ENCODE data around the gene CAMTA1.

CAMTA1 gene

GRCh38 chr1:7290971-7291970 lies 506.0 kb downstream of the CAMTA1 start:
- H3K27ac Mint-ChIP-seq: no peak overlapping the region
- H3K36me3 Mint-ChIP-seq (ENCODE audit: low read depth): no peaks in the 10 kb centered on the region
- H3K4me1 Mint-ChIP-seq (ENCODE audit: low read depth): no peaks in the 10 kb centered on the region
- DNase-seq: no peak
- H3K27me3 Mint-ChIP-seq: peaks cover 26% of the 10 kb centered on the region
- H3K4me3 Mint-ChIP-seq: no peak overlapping the region
- H3K9me3 Mint-ChIP-seq: no peaks in the 10 kb centered on the region

DNA sequence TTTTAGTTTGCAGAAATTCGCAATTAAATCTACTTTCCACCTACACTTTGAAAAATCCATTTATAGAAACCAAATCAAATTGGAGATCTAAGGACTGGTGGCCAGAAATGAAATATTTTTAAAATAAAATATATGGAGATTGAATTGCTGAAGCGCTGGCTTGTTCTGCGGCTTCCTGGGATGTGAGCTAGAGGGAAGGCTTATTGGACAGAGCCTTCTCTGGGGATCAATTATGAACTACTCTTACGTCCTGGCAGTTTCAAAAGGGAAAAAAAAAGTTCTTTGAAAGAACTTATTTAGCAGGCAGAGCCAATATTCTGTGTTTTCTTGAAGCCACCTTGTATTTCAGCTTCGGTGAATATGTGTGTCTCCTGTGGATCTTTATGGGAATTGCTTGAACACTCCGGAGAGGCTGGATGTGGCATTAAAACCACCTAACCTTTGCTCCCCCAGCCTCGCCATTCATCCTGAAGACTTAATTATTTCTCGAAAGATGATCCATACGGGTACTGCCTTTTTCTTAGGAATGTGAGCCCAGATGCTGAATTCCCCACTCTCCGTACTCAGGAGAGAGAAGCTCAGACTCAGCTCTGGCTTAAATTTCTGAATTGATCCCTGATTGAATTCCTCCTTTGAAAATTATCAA lies 506.9 kb downstream of the CAMTA1 start:
- Mint-ChIP-seq H3K36me3 (ENCODE audit: low read depth) (no peaks in the 10 kb centered on the region), H3K27me3 (peaks cover 20% of the 10 kb centered on the region), H3K4me3 (no peak overlapping the region), H3K27ac (no peak overlapping the region), H3K4me1 (ENCODE audit: low read depth) (no peaks in the 10 kb centered on the region), H3K9me3 (no peaks in the 10 kb centered on the region)
- DNase-seq: no peak

DNA sequence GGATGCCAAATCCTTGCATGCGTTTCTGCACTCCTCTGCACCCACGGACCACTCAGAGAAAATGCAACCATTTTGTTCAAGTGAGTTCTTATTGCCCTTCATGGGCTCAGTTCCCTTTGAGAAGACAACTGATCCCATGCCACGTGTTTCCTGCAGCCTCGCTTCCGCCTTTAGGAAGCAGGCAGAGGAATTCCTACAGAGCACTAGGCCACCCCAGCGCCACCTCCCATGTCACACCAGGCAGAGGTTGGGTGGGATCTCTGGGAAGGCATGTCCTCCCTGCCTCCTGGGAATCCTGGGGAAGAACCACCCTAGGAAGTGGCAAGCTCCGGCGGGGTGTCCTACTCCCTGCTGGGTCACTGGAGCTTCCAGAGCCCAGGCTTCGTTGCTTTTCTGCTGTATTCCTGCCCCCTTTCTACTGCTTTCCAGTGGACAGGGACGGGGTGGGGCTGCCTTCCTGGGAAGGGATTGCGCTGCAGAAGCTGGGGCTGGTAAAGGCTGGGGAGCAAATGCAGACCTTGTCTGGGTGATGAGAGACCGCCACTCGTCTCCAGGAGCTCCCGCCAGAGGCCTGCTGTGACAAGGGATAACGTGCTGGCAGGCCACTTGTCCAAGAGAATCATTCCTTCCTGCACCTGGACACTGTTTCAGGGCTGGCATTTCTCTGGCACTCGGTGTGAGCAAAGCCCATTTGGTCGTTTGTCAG lies 507.6 kb downstream of the CAMTA1 start:
- Mint-ChIP-seq H3K36me3 (ENCODE audit: low read depth) (no peaks in the 10 kb centered on the region), H3K4me1 (ENCODE audit: low read depth) (no peaks in the 10 kb centered on the region), H3K4me3 (no peak overlapping the region), H3K27me3 (peaks cover 18% of the 10 kb centered on the region), H3K9me3 (no peaks in the 10 kb centered on the region), H3K27ac (no peak overlapping the region)
- no peak for DNase-seq

DNA sequence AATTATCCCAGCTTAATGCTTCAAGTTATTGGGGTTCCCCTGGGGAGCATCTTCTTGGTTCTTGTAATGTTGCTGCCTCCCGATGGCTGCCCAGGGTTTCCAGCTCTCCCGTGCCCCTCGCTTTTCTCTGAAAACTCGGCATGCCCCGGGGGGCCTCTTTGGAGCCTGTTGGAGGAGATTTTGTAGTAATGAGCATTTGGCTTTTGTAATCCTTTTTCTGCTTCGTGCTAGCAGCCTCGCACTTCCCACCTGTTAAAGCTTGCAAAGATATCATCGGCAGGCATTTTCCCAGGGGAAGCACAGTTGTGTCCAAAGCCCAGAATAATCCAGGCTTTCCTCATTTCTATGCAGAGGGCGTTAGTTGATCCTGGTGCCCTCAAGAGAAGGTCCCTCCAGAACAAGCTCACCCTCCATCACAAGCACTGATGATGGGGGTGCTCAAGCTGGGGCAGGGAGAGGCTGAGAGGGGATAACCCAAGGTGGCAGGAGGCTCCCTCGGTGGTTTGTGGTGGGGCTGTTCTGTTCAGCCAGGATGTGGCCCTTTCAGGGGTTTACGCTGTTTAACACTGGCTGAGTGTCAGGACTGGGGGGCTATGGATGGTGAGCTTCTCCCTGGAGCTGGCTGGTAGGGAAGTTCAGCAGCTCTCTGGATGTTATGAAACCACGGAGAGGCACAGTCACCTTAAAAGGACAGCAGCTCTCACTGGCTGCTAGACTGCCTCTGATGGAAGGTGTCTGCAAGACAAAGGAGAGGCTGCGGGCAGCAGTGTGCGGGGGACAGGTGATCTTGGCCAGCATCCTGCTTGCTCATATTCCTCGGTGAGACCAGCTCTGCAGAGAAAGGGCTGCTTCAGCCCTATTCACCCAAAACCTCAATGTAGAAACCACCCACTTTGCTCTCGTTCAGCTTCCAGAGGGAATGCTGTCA lies 508.7 kb downstream of the CAMTA1 start:
- no peak for DNase-seq
- Mint-ChIP-seq H3K27me3 (peaks cover 17% of the 10 kb centered on the region), H3K27ac (no peak overlapping the region), H3K36me3 (ENCODE audit: low read depth) (no peaks in the 10 kb centered on the region), H3K4me1 (ENCODE audit: low read depth) (no peaks in the 10 kb centered on the region), H3K9me3 (no peaks in the 10 kb centered on the region), H3K4me3 (no peak overlapping the region)

DNA sequence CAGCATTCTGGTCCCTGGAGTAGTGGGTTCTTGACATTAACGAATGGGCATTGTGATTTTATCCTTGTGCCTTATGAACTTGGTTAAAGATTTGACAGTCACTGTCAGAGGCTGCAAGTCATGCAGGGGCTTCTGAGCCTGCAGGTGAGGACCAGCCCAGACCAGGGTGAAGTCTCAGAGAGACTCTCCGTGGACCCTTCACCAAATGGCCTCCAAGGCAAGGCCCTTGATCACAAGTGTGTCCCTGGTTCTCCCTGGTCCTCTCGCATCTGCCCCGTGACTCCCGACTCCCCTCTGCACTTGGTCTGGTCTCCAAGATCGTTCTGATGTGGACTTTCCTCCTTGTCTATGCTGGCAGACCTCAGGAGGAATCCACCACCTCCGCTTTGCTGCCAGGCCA lies 509.4 kb downstream of the CAMTA1 start:
- no peak for DNase-seq
- Mint-ChIP-seq H3K27me3 (peaks cover 19% of the 10 kb centered on the region), H3K27ac (no peak overlapping the region), H3K4me1 (ENCODE audit: low read depth) (no peaks in the 10 kb centered on the region), H3K9me3 (no peaks in the 10 kb centered on the region), H3K4me3 (no peak overlapping the region), H3K36me3 (ENCODE audit: low read depth) (no peaks in the 10 kb centered on the region)

GRCh38 chr1:7295946-7296345 lies 510.7 kb downstream of the CAMTA1 start:
- Mint-ChIP-seq H3K27me3 (peaks cover 19% of the 10 kb centered on the region), H3K27ac (no peak overlapping the region), H3K9me3 (no peaks in the 10 kb centered on the region), H3K36me3 (ENCODE audit: low read depth) (no peaks in the 10 kb centered on the region), H3K4me1 (ENCODE audit: low read depth) (no peaks in the 10 kb centered on the region), H3K4me3 (no peak overlapping the region)
- DNase-seq: no peak

DNA sequence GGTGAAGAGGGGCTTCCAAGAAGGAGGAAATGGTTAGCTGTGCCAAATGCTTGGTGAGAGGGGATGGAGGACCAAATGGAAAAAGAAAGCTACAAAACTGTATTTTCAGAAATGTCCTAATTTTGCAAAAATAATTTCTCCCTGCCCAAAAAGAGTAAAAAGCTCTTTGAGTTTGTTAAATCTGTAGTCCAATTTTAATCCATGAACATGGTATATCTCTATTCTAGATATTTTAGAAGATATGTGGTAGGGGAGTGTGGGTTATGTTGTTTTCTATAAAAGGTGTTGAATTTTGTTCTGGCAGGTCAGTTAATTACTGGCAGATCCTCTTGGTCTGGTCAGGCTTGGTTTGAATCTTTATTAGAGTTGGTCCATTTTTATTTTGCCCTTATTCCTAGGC lies 511.7 kb downstream of the CAMTA1 start:
- Mint-ChIP-seq H3K4me1 (ENCODE audit: low read depth) (no peaks in the 10 kb centered on the region), H3K4me3 (no peak overlapping the region), H3K27me3 (peaks cover 21% of the 10 kb centered on the region), H3K27ac (no peak overlapping the region), H3K36me3 (ENCODE audit: low read depth) (no peaks in the 10 kb centered on the region), H3K9me3 (no peaks in the 10 kb centered on the region)
- DNase-seq: no peak

DNA sequence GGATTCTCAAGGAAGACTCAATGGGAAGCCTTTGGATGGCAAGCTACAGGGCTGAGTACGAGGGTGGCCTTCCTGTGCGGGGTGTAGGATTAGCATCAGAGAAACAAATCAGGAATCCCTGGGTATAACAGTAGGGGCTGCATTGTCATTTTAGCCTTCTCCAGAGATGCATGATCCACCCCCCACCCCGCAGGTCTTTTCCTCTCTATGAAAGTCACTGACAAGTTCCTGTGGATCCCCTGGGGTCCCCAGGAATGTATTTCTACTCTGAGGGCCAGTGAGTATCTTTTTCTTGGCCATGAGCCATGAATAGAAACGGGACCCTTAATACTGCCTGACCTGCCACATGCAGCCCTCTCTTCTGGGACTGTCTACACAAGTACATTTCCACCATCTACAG lies 512.9 kb downstream of the CAMTA1 start:
- H3K4me3 Mint-ChIP-seq: no peak overlapping the region
- H3K4me1 Mint-ChIP-seq (ENCODE audit: low read depth): no peaks in the 10 kb centered on the region
- H3K36me3 Mint-ChIP-seq (ENCODE audit: low read depth): no peaks in the 10 kb centered on the region
- H3K9me3 Mint-ChIP-seq: no peaks in the 10 kb centered on the region
- DNase-seq: no peak
- no peak overlapping the region for H3K27ac Mint-ChIP-seq
- peaks cover 21% of the 10 kb centered on the region for H3K27me3 Mint-ChIP-seq

- Mint-ChIP-seq H3K36me3 (ENCODE audit: low read depth) (no peaks in the 10 kb centered on the region), H3K4me3 (no peak overlapping the region), H3K27me3 (peaks cover 14% of the 10 kb centered on the region), H3K9me3 (no peaks in the 10 kb centered on the region), H3K4me1 (ENCODE audit: low read depth) (no peaks in the 10 kb centered on the region), H3K27ac (no peak overlapping the region)
- no peak for DNase-seq
These were observed 513.5 kb downstream of the CAMTA1 start for GRCh38 chr1:7298749-7299151.

DNA sequence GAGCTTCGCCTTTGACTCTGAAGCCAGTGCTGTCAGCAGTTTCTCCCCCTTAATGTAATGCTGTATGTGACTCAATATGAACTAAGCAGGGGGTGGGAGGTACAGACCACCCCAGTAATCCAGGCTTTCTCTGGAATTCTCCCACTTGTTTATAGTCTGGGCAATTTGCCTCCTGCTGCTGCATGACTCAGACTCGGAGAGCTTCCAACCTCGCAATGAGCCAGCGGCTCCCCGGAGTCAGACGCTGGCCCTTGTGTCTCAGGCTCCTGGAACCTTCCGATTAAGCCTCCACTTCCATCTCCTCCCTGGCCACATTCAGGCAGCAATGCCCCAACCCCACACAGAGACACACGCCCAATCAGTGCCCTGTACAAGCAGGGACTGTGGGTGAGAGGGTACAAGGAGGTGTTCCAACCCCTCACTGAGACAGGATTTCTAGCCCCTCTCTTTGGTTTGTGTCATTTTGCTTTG lies 514.1 kb downstream of the CAMTA1 start:
- no peaks in the 10 kb centered on the region for H3K4me1 Mint-ChIP-seq (ENCODE audit: low read depth)
- peaks cover 14% of the 10 kb centered on the region for H3K27me3 Mint-ChIP-seq
- no peak for DNase-seq
- no peaks in the 10 kb centered on the region for H3K36me3 Mint-ChIP-seq (ENCODE audit: low read depth)
- no peaks in the 10 kb centered on the region for H3K9me3 Mint-ChIP-seq
- H3K27ac Mint-ChIP-seq: no peak overlapping the region
- H3K4me3 Mint-ChIP-seq: no peak overlapping the region

GRCh38 chr1:7299994-7300393 lies 514.7 kb downstream of the CAMTA1 start:
- DNase-seq: no peak
- Mint-ChIP-seq H3K9me3 (no peaks in the 10 kb centered on the region), H3K4me1 (ENCODE audit: low read depth) (no peaks in the 10 kb centered on the region), H3K27ac (no peak overlapping the region), H3K27me3 (peaks cover 11% of the 10 kb centered on the region), H3K36me3 (ENCODE audit: low read depth) (no peaks in the 10 kb centered on the region), H3K4me3 (no peak overlapping the region)

DNA sequence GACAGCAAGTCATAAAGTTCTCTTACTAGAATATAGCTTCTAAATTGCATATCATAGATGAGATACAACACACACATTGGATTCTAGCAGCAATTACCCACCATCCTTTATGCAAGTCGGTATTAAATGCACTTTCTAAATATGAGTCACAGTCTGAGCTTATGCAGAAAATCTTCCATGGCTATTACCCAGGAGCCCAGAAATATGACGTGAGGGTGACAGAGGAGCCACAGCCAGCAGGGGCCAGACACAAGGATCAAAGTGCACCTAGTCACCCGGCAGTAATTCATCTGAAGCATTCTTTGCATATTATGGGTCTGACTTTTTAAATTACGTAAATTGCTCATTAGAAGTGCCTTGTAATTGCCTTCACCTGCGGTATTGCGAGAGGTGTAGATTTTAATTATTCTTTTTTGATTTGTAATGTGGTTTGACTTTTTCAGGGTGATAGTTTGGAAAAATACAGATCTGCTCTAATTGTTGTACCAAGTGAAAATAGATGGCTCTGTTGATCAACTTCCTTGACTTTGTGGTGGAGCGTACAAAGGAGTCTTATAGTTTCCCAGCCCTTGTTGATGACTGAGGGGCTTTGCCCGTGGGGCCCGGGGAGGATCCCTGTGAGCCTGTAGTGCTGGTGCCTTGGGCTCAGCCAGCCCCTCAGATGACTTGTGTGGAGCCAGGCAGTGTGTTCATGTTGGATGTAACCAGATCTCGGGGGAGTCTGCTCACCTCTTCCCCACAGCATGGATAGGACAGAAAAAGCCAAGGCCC lies 515.8 kb downstream of the CAMTA1 start:
- H3K27me3 Mint-ChIP-seq: peaks cover 11% of the 10 kb centered on the region
- DNase-seq: no peak
- H3K4me1 Mint-ChIP-seq (ENCODE audit: low read depth): no peaks in the 10 kb centered on the region
- no peaks in the 10 kb centered on the region for H3K9me3 Mint-ChIP-seq
- no peaks in the 10 kb centered on the region for H3K36me3 Mint-ChIP-seq (ENCODE audit: low read depth)
- H3K27ac Mint-ChIP-seq: no peak overlapping the region
- no peak overlapping the region for H3K4me3 Mint-ChIP-seq

- no peaks in the 10 kb centered on the region for H3K36me3 Mint-ChIP-seq (ENCODE audit: low read depth)
- no peaks in the 10 kb centered on the region for H3K4me1 Mint-ChIP-seq (ENCODE audit: low read depth)
- H3K9me3 Mint-ChIP-seq: no peaks in the 10 kb centered on the region
- no peak overlapping the region for H3K27ac Mint-ChIP-seq
- no peak for DNase-seq
- peaks cover 11% of the 10 kb centered on the region for H3K27me3 Mint-ChIP-seq
- H3K4me3 Mint-ChIP-seq: no peak overlapping the region
These were observed 516.4 kb downstream of the CAMTA1 start for GRCh38 chr1:7301664-7301981.
